ENCODE results near the gene PHTF1.

Gene PHTF1

GRCh38 chr1:113665071-113665470 lies 94.2 kb downstream of the PHTF1 start:
- no peak for DNase-seq (ENCODE audit: low read depth in 2 of 2)

- DNase-seq (ENCODE audit: low read depth in 2 of 2), result no peak
Observed at GRCh38 chr1:113663165-113663951, 95.9 kb downstream of the PHTF1 start.

- no peak for DNase-seq (ENCODE audit: low read depth in 2 of 2)
Observed at GRCh38 chr1:113662101-113662500, 97.2 kb downstream of the PHTF1 start.

GRCh38 chr1:113660088-113660487 lies 99.2 kb downstream of the PHTF1 start:
- no peak for DNase-seq (ENCODE audit: low read depth in 2 of 2)

- no peak for DNase-seq (ENCODE audit: low read depth in 2 of 2)
Observed at GRCh38 chr1:113659556-113659955, 99.7 kb downstream of the PHTF1 start.

GRCh38 chr1:113659035-113659434 lies 100.3 kb downstream of the PHTF1 start:
- no peak for DNase-seq (ENCODE audit: low read depth in 2 of 2)

- no peak for DNase-seq (ENCODE audit: low read depth in 2 of 2)
Observed at GRCh38 chr1:113657556-113658063, 101.7 kb downstream of the PHTF1 start.

- no peak for DNase-seq (ENCODE audit: low read depth in 2 of 2)
Observed at GRCh38 chr1:113657126-113657525, 102.2 kb downstream of the PHTF1 start.

- DNase-seq (ENCODE audit: low read depth in 2 of 2), result no peak
Observed at GRCh38 chr1:113654883-113655282, 104.4 kb downstream of the PHTF1 start.

GRCh38 chr1:113653741-113654140 lies 105.5 kb downstream of the PHTF1 start:
- no peak for DNase-seq (ENCODE audit: low read depth in 2 of 2)

- no peak for DNase-seq (ENCODE audit: low read depth in 2 of 2)
Observed at GRCh38 chr1:113652771-113653170, 106.5 kb downstream of the PHTF1 start.

GRCh38 chr1:113648478-113648877 lies 110.8 kb downstream of the PHTF1 start:
- no peak for DNase-seq (ENCODE audit: low read depth in 2 of 2)

GRCh38 chr1:113647164-113647563 lies 112.1 kb downstream of the PHTF1 start:
- no peak for DNase-seq (ENCODE audit: low read depth in 2 of 2)

Measured in activated CD4-positive, alpha-beta T cell treated with anti-CD3 and anti-CD28 coated beads for 24 hours (primary cell).